Measurements from ENCODE around the gene CRYL1.

Gene CRYL1

GRCh38 chr13:20462533-20462915 is 63.1 kb downstream of the CRYL1 start:
- H3K4me3 ChIP-seq (replicated peaks in 1 of 2; ENCODE audit: low read depth in 2 of 2, low read length in 2 of 2): no peak overlapping the region
- TF ChIP-seq, protein P1, sequence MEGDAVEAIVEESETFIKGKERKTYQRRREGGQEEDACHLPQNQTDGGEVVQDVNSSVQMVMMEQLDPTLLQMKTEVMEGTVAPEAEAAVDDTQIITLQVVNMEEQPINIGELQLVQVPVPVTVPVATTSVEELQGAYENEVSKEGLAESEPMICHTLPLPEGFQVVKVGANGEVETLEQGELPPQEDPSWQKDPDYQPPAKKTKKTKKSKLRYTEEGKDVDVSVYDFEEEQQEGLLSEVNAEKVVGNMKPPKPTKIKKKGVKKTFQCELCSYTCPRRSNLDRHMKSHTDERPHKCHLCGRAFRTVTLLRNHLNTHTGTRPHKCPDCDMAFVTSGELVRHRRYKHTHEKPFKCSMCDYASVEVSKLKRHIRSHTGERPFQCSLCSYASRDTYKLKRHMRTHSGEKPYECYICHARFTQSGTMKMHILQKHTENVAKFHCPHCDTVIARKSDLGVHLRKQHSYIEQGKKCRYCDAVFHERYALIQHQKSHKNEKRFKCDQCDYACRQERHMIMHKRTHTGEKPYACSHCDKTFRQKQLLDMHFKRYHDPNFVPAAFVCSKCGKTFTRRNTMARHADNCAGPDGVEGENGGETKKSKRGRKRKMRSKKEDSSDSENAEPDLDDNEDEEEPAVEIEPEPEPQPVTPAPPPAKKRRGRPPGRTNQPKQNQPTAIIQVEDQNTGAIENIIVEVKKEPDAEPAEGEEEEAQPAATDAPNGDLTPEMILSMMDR (IDR thresholded peaks at IDR 0.05; ENCODE audit: low read depth, low read length): no peak
- no peak for DNase-seq (ENCODE audit: low read depth in 2 of 2)

DNA sequence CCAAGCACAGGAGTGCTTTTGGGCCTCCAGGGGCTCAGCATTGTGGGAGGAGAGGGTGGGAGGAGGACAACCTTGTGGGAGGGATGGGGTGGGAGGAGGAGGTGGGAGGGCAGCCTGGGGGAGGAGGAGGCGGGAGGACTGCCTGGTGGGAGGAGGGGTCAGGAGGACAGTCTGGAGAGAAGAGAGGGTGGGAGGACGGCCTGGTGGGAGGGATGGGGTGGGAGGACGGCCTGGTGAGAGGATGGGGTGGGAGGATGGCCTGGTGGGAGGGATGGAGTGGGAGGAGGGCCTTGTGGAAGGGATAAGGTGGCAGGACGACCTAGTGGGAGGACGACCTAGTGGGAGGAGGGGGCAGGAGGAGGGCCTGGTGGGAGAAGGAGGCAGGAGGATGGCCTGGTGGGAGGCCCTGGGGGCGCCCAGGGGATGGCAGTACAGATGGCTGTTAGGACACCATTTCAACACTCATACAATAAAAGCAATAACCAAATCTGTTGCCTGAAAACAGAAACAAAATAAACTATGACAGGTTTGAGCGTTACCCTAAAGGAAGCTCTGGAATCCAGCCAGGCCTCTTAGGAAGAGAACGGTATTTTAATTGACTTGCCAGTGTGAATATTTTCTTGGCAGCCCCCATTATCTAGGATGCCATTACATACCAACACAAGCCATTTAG is 63.7 kb downstream of the CRYL1 start:
- no peak overlapping the region for H3K4me3 ChIP-seq (replicated peaks in 1 of 2; ENCODE audit: low read depth in 2 of 2, low read length in 2 of 2)
- DNase-seq (ENCODE audit: low read depth in 2 of 2): peak in 1 of 2 donors; percentile 60
- TF ChIP-seq, protein P1 (IDR thresholded peaks at IDR 0.05; ENCODE audit: low read depth, low read length): no peak

DNA sequence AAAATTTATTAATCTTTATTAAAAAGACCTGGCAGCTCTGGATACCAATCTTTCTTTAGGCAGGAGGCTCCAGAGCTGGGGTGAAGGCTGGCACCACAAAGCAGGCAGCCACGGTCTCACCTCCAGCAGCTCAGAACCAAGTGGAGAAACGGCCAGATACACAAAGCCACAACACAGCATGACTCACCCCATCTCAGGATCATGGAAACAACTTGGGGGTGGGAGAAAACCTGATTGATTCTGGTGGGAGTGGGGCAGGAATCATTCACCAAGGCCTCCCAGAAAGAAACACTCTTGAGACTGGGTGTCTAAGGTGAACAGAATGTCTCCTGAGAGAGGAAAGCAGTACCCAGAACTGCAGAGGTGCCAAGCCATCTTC is 64.2 kb downstream of the CRYL1 start:
- TF ChIP-seq, protein P1 (IDR thresholded peaks at IDR 0.05; ENCODE audit: low read depth, low read length): no peak
- DNase-seq (ENCODE audit: low read depth in 2 of 2): peak; percentile 29 to 32
- no peak overlapping the region for H3K4me3 ChIP-seq (replicated peaks in 1 of 2; ENCODE audit: low read depth in 2 of 2, low read length in 2 of 2)

DNA sequence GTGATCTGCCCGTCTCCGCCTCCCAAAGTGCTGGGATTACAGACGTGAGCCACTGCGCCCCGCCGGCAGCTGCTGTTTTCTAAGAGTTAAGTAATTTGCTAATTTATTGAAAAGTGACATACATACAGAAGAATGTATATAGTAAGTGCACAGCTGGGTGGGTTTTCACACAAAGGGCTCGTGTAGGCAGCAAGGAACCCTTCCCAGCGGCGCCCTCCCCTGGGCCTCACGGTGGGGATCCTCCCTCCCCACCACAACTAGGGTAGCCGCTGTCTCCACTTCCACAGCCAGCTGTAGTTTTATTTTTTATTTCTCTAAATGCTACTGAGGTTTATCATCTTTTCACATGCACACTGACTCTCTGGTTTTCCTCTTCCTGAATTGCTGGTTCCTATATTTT is 64.9 kb downstream of the CRYL1 start:
- H3K4me3 ChIP-seq (replicated peaks in 1 of 2; ENCODE audit: low read depth in 2 of 2, low read length in 2 of 2): no peak overlapping the region
- no peak for DNase-seq (ENCODE audit: low read depth in 2 of 2)
- TF ChIP-seq, protein P1 (IDR thresholded peaks at IDR 0.05; ENCODE audit: low read depth, low read length): no peak

- DNase-seq (ENCODE audit: low read depth in 2 of 2): no peak
- no peak overlapping the region for H3K4me3 ChIP-seq (replicated peaks in 1 of 2; ENCODE audit: low read depth in 2 of 2, low read length in 2 of 2)
- TF ChIP-seq, protein P1 (IDR thresholded peaks at IDR 0.05; ENCODE audit: low read depth, low read length): no peak
Observed at GRCh38 chr13:20457670-20458069, 68.0 kb downstream of the CRYL1 start.

GRCh38 chr13:20456737-20457136 is 68.9 kb downstream of the CRYL1 start:
- no peak overlapping the region for H3K4me3 ChIP-seq (replicated peaks in 1 of 2; ENCODE audit: low read depth in 2 of 2, low read length in 2 of 2)
- TF ChIP-seq, protein P1 (IDR thresholded peaks at IDR 0.05; ENCODE audit: low read depth, low read length): no peak
- no peak for DNase-seq (ENCODE audit: low read depth in 2 of 2)

- no peak overlapping the region for H3K4me3 ChIP-seq (replicated peaks in 1 of 2; ENCODE audit: low read depth in 2 of 2, low read length in 2 of 2)
- no peak for DNase-seq (ENCODE audit: low read depth in 2 of 2)
- TF ChIP-seq, protein P1 (IDR thresholded peaks at IDR 0.05; ENCODE audit: low read depth, low read length): no peak
Observed at GRCh38 chr13:20451397-20451796, 74.3 kb downstream of the CRYL1 start.
